HG02678 (cell line): ENCODE results near the gene CCDC3.

Experiments used
- ATAC-seq: cut with Tn5 transposase; IDR thresholded peaks from one replicate; pipeline ENCODE4 v1.9.1; 2021; ENCODE audit warnings: mild to moderate bottlenecking, moderate library complexity; ENCODE audit not compliant: unreplicated experiment

CCDC3 gene

DNA sequence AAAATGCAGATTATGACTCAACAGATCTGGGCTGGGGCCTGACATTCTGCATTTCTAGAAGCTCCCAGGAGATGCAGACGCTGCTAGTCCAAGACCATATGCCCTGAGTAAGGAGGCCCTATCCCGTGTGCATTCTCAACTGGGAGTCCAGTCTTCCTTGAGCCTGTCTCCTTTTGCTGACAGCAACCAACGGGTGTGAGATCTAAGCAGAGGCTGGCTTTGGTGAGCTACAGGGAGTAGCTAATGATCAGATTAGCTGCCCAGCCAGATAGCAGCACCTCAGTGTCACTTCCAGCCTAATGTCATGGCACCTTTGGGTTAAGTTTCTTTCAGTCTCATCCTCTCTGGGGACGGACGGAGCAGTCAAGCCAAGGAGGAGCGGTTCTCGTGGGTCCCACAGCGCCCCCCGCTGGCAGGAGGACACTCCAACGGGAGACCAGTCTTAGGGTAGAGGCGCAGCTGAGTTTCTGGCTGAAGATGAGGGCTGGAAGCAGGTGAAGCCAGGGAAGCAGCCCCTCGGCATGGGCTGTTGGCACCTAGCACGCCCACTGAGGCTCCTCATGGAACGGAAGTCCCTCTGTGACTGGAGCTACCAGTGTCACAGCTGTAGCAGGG, 154.0 kb downstream of the CCDC3 start:
- ATAC-seq = no peak

DNA sequence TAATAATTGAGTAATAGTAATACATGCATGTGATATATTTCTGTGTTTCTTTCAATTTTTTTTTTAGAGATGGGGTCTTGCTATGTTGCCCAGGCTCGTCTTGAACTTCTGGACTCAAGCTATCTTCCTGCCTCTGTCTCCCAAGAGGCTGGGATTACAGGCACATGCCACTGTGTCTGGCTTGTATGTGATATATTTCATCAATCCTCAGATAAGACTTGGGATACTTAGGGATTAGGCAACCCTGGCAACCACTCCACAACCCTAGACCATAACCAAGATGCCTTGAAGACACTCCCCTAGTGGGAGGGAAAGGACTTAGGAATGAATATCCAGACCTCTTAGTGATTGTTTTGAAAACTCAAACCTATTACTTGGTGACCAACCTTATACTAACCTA, 154.8 kb downstream of the CCDC3 start:
- ATAC-seq = no peak
